Mesenchymal stem cell (in vitro differentiated cells and primary cell): ENCODE data around the gene C7orf33.

ENCODE experiments used
- DNase-seq: peaks from one replicate; pipeline ENCODE4 v3.0.0-alpha.2; 2013
- H2AFZ ChIP-seq: one replicate; pipeline ENCODE4 v1.6.1; 2013; ENCODE audit warnings: low read depth, mild to moderate bottlenecking, control low read depth, inconsistent platforms, low read length, moderate library complexity
- H2AK5ac ChIP-seq: 2 replicates; pipeline ENCODE4 v1.6.1; 2013; ENCODE audit warnings: low read length, moderate library complexity, mild to moderate bottlenecking, inconsistent platforms; ENCODE audit not compliant: severe bottlenecking
- H2BK120ac ChIP-seq: one replicate; pipeline ENCODE4 v1.6.1; 2013; ENCODE audit warnings: low read depth, mild to moderate bottlenecking, inconsistent platforms, low read length, moderate library complexity
- H2BK12ac ChIP-seq, 2 experiments: one replicate each; pipeline ENCODE4 v1.6.1; 2013; ENCODE audit warnings: inconsistent platforms in 2 of 2, low read length in 2 of 2, mild to moderate bottlenecking in 2 of 2, moderate library complexity in 2 of 2, control low read depth in 1 of 2
- H2BK15ac ChIP-seq: one replicate; pipeline ENCODE4 v1.6.1; 2013; ENCODE audit warnings: mild to moderate bottlenecking, low read depth, inconsistent platforms; ENCODE audit not compliant: poor library complexity, severe bottlenecking
- H2BK5ac ChIP-seq: 2 replicates; pipeline ENCODE4 v1.6.1; 2013; ENCODE audit warnings: low read depth, mild to moderate bottlenecking, low read length, control low read depth, inconsistent platforms; ENCODE audit not compliant: poor library complexity, severe bottlenecking
- H3K14ac ChIP-seq, 2 experiments: one replicate each; pipeline ENCODE4 v1.6.1; 2013; ENCODE audit warnings: inconsistent platforms in 2 of 2, low read length in 2 of 2, control low read depth in 1 of 2, mild to moderate bottlenecking in 1 of 2, moderate library complexity in 1 of 2
- H3K18ac ChIP-seq, 2 experiments: one replicate each; pipeline ENCODE4 v1.6.1; 2013; ENCODE audit warnings: inconsistent platforms in 2 of 2, low read length in 2 of 2, control low read depth in 1 of 2, low read depth in 1 of 2, mild to moderate bottlenecking in 1 of 2
- H3K23ac ChIP-seq, 2 experiments: one replicate each; pipeline ENCODE4 v1.6.1; 2013; ENCODE audit warnings: inconsistent platforms in 2 of 2, low read length in 2 of 2, mild to moderate bottlenecking in 2 of 2, moderate library complexity in 2 of 2, control low read depth in 1 of 2
- H3K27ac ChIP-seq: 2 replicates; pipeline ENCODE4 v1.5.1; 2013; ENCODE audit warnings: mild to moderate bottlenecking, moderate library complexity, low read length, control low read depth, inconsistent platforms; ENCODE audit not compliant: poor library complexity, severe bottlenecking
- H3K27me3 ChIP-seq, 2 experiments: 2 replicates each; pipeline versions ENCODE4 v1.6.1 to v1.7.0; 2013; ENCODE audit warnings: low read length in 2 of 2, mild to moderate bottlenecking in 2 of 2, moderate library complexity in 2 of 2, control low read depth in 1 of 2, inconsistent platforms in 1 of 2; ENCODE audit not compliant: control insufficient read depth in 1 of 2, insufficient read depth in 1 of 2
- H3K36me3 ChIP-seq, 2 experiments: 2 replicates each; pipeline versions ENCODE4 v1.6.1 to v1.7.0; 2013; ENCODE audit warnings: low read length in 2 of 2, control low read depth in 1 of 2, inconsistent platforms in 1 of 2, low read depth in 1 of 2, mild to moderate bottlenecking in 1 of 2; ENCODE audit not compliant: insufficient read depth in 2 of 2, control insufficient read depth in 1 of 2
- H3K4ac ChIP-seq, 2 experiments: one replicate each; pipeline ENCODE4 v1.6.1; 2013; ENCODE audit warnings: inconsistent platforms in 2 of 2, low read length in 2 of 2, mild to moderate bottlenecking in 2 of 2, moderate library complexity in 2 of 2, control low read depth in 1 of 2, low read depth in 1 of 2
- H3K4me1 ChIP-seq: 2 replicates; pipeline ENCODE4 v1.6.1; 2013; ENCODE audit warnings: low read depth, low read length, control low read depth; ENCODE audit not compliant: control insufficient read depth, insufficient read depth
- H3K4me2 ChIP-seq: 2 replicates; pipeline ENCODE4 v1.6.1; 2013; ENCODE audit warnings: low read length, mild to moderate bottlenecking, inconsistent platforms; ENCODE audit not compliant: poor library complexity, severe bottlenecking
- H3K4me3 ChIP-seq, 2 experiments: 2 replicates each; pipeline versions ENCODE4 v1.5.1 to v1.7.0; 2013; ENCODE audit warnings: low read length in 2 of 2, mild to moderate bottlenecking in 2 of 2, control low read depth in 1 of 2, low read depth in 1 of 2; ENCODE audit not compliant: insufficient read depth in 1 of 2
- H3K79me1 ChIP-seq: replicated peaks from 2 replicates; pipeline ENCODE4 v1.6.1; 2013; ENCODE audit warnings: mild to moderate bottlenecking, control low read depth, low read length, inconsistent platforms; ENCODE audit not compliant: poor library complexity, severe bottlenecking
- H3K9ac ChIP-seq: 2 replicates; pipeline ENCODE4 v1.7.0; 2013; ENCODE audit warnings: mild to moderate bottlenecking, low read length, moderate library complexity
- H3K9me3 ChIP-seq: 2 replicates; pipeline ENCODE4 v1.7.0; 2013; ENCODE audit warnings: mild to moderate bottlenecking, low read length; ENCODE audit not compliant: control insufficient read depth
- H4K8ac ChIP-seq: one replicate; pipeline ENCODE4 v1.6.1; 2013; ENCODE audit warnings: inconsistent platforms, mild to moderate bottlenecking, low read length, moderate library complexity
- H4K91ac ChIP-seq: one replicate; pipeline ENCODE4 v1.6.1; 2013; ENCODE audit warnings: mild to moderate bottlenecking, low read length, inconsistent platforms
- WGBS: methylation state at CpG from one replicate; pipeline ENCODE4 v1.1.7; 2013; ENCODE audit warnings: mixed read lengths; 5-methylcytosine and 5-hydroxymethylcytosine counted together

Gene C7orf33

DNA sequence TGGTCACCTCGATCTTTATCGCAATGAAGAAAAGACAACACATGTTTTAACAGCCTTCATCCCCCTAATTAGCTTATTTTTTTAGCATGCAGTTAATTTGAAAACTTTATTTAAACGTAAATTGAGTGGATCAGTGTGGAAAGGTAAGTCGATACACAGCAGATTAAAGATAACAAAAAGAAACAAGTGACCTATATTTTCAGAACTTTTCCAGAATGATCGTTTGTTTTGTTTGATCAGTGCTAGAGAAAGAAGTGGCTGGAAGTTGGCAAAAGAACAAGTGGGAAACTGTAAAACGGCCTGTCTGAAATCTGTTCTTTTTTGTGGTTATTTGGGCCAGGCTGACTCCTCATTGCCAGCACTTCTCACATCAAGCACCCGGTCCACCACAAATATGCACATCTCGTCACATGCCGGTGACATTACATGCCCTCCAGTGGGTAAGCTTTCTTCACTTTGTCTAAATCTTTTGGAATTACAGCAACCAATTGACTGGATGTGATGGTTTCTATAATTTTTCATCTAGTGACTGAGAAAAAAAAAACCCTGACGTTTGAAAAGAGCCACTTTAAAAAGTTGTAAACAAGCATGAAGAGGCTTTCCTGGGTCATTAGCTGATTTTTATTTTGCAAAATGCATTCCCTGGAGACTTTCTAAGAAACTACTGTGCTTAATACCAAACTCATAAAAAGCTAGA, 33.2 kb downstream of the C7orf33 start:
- Histone ChIP-seq H3K14ac (no peak overlapping the region), H3K79me1 (no peaks in the 10 kb centered on the region), H2AFZ (no peak overlapping the region), H3K36me3 (no peaks in the 10 kb centered on the region), H2BK120ac (no peak overlapping the region), H3K27ac (no peak overlapping the region), H3K4me2 (no peak overlapping the region), H3K18ac (no peak overlapping the region), H2BK5ac (no peak overlapping the region), H4K91ac (no peak overlapping the region), H3K23ac (no peak overlapping the region), H3K4ac (no peak overlapping the region), H3K27me3 (peaks cover 0 to 21% of the 10 kb centered on the region in 2 experiments), H3K9ac (no peak overlapping the region), H3K4me1 (no peaks in the 10 kb centered on the region), H2BK12ac (no peak overlapping the region), H3K9me3 (no peaks in the 10 kb centered on the region), H3K4me3 (no peak overlapping the region), H2BK15ac (no peak overlapping the region), H4K8ac (no peak overlapping the region), H2AK5ac (no peak overlapping the region)
- 0% methylated on average over 1 of the region's 10 CpGs for WGBS
- peak; percentile 41 for DNase-seq

DNA sequence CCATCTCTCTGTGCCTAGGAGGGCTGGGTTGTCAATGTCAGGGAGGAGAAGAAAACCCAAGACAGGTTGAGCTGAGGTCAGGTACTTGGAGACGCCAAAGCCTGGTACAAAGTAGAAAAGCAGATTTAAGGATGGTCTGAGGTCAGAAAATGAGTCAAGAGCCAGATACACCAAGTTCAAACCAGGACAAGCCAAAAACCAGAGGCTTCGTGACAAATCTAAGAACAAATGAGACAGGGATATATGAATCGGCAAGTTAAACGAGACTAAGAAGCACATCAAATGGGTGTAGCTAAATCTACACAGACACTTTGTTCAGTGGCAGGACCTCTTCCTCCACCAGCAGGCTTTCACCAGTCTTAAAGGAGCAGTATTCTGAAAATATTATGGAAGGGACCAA, 34.2 kb downstream of the C7orf33 start:
- Histone ChIP-seq H3K23ac (no peak overlapping the region), H3K27ac (no peak overlapping the region), H2BK12ac (no peak overlapping the region), H4K91ac (no peak overlapping the region), H3K79me1 (no peaks in the 10 kb centered on the region), H3K9me3 (no peaks in the 10 kb centered on the region), H3K4me1 (no peaks in the 10 kb centered on the region), H3K4me3 (no peak overlapping the region), H2BK15ac (no peak overlapping the region), H3K14ac (no peak overlapping the region), H2AK5ac (no peak overlapping the region), H3K27me3 (peaks cover 0 to 18% of the 10 kb centered on the region in 2 experiments), H3K18ac (no peak overlapping the region), H2AFZ (no peak overlapping the region), H2BK120ac (no peak overlapping the region), H3K4me2 (no peak overlapping the region), H3K9ac (no peak overlapping the region), H3K4ac (no peak overlapping the region), H2BK5ac (no peak overlapping the region), H3K36me3 (no peaks in the 10 kb centered on the region), H4K8ac (no peak overlapping the region)
- 72% methylated on average over 4 of the region's 4 CpGs for WGBS
- no peak for DNase-seq

GRCh38 chr7:148625342-148625741, 34.8 kb downstream of the C7orf33 start:
- Histone ChIP-seq H3K27ac (no peak overlapping the region), H3K23ac (no peak overlapping the region), H3K27me3 (peaks cover 0 to 22% of the 10 kb centered on the region in 2 experiments), H3K14ac (no peak overlapping the region), H2AK5ac (no peak overlapping the region), H2BK15ac (no peak overlapping the region), H3K18ac (no peak overlapping the region), H4K91ac (no peak overlapping the region), H3K79me1 (no peaks in the 10 kb centered on the region), H3K4ac (no peak overlapping the region), H3K9ac (no peak overlapping the region), H2AFZ (no peak overlapping the region), H2BK12ac (no peak overlapping the region), H3K4me3 (no peak overlapping the region), H2BK120ac (no peak overlapping the region), H4K8ac (no peak overlapping the region), H2BK5ac (no peak overlapping the region), H3K4me1 (no peaks in the 10 kb centered on the region), H3K4me2 (no peak overlapping the region), H3K36me3 (no peaks in the 10 kb centered on the region), H3K9me3 (no peaks in the 10 kb centered on the region)
- WGBS, result 65% methylated on average over 1 of the region's 3 CpGs
- DNase-seq, result no peak

- no peak overlapping the region for H3K9ac ChIP-seq
- no peak overlapping the region for H4K8ac ChIP-seq
- no peaks in the 10 kb centered on the region for H3K9me3 ChIP-seq
- peaks cover 0 to 20% of the 10 kb centered on the region in 2 experiments for H3K27me3 ChIP-seq
- no peak overlapping the region for H3K23ac ChIP-seq
- H3K18ac ChIP-seq, result no peak overlapping the region
- H3K27ac ChIP-seq, result no peak overlapping the region
- no peak overlapping the region for H2AK5ac ChIP-seq
- WGBS, result 100% methylated on average over 3 of the region's 3 CpGs
- no peak overlapping the region for H3K4me3 ChIP-seq
- no peaks in the 10 kb centered on the region for H3K79me1 ChIP-seq
- H2AFZ ChIP-seq, result no peak overlapping the region
- H2BK15ac ChIP-seq, result no peak overlapping the region
- no peak overlapping the region for H3K4ac ChIP-seq
- H3K4me2 ChIP-seq, result no peak overlapping the region
- no peak overlapping the region for H2BK12ac ChIP-seq
- no peak overlapping the region for H2BK120ac ChIP-seq
- DNase-seq, result no peak
- no peaks in the 10 kb centered on the region for H3K36me3 ChIP-seq
- H4K91ac ChIP-seq, result no peak overlapping the region
- no peaks in the 10 kb centered on the region for H3K4me1 ChIP-seq
- H2BK5ac ChIP-seq, result no peak overlapping the region
- no peak overlapping the region for H3K14ac ChIP-seq
These were observed 36.3 kb downstream of the C7orf33 start for GRCh38 chr7:148626828-148627227.
